ENCODE results near the gene KRT20. TPM values are rescaled to one million over a fixed set of nuclear protein-coding genes. Genes with fewer than 3 reads are reported as not detected.

Gene KRT20
- total RNA-seq, 4 donors from 2014 or later, result not detected

GRCh38 chr17:40854175-40854814, 30.7 kb downstream of the KRT20 start:
- Histone ChIP-seq H3K4me1 (peaks cover 0 to 31% (median 3%) of the 10 kb centered on the region in 4 donors), H3K36me3 (no peaks in the 10 kb centered on the region), H3K27ac (peak overlapping the region in 1 of 4 donors; percentile 56), H3K9me3 (no peaks in the 10 kb centered on the region), H3K27me3 (no peaks in the 10 kb centered on the region), H3K4me3 (no peak overlapping the region)
- 44 to 50% methylated on average over 6 of the region's 6 CpGs for WGBS, 2 donors
- TF ChIP-seq CTCF (IDR thresholded peaks at IDR 0.05), result no peak
- no peak for DNase-seq (ENCODE audit: low spot score in 2 of 2)

- TF ChIP-seq POLR2A (IDR thresholded peaks at IDR 0.05) (no peak), EP300 (IDR thresholded peaks at IDR 0.05) (no peak), CTCF (IDR thresholded peaks at IDR 0.05) (no peak)
- Histone ChIP-seq H3K27ac (no peak overlapping the region), H3K4me3 (no peak overlapping the region), H3K9me3 (no peaks in the 10 kb centered on the region), H3K36me3 (no peaks in the 10 kb centered on the region), H3K27me3 (no peaks in the 10 kb centered on the region), H3K4me1 (peaks cover 0 to 26% (median 3%) of the 10 kb centered on the region in 4 donors)
- WGBS, 2 donors, result 35 to 64% methylated on average over 1 of the region's 1 CpG
- DNase-seq (ENCODE audit: low spot score in 2 of 2), result no peak
These were observed 32.7 kb downstream of the KRT20 start for GRCh38 chr17:40852364-40852763.

- Histone ChIP-seq H3K27ac (no peak overlapping the region), H3K9me3 (no peaks in the 10 kb centered on the region), H3K27me3 (no peaks in the 10 kb centered on the region), H3K4me1 (peaks cover 0 to 18% (median 3%) of the 10 kb centered on the region in 4 donors), H3K36me3 (no peaks in the 10 kb centered on the region), H3K4me3 (no peak overlapping the region)
- no peak for DNase-seq (ENCODE audit: low spot score in 2 of 2)
- WGBS, 2 donors, result 87 to 93% methylated on average over 3 of the region's 3 CpGs
- TF ChIP-seq EP300 (IDR thresholded peaks at IDR 0.05) (no peak), POLR2A (IDR thresholded peaks at IDR 0.05) (no peak)
These were observed 34.6 kb downstream of the KRT20 start for GRCh38 chr17:40850293-40850972.

- WGBS, 2 donors, result 92 to 94% methylated on average over 4 of the region's 4 CpGs
These were observed 35.3 kb downstream of the KRT20 start for GRCh38 chr17:40849723-40850122.

GRCh38 chr17:40848583-40849235, 36.3 kb downstream of the KRT20 start:
- TF ChIP-seq CTCF (IDR thresholded peaks at IDR 0.05) (no peak), EP300 (IDR thresholded peaks at IDR 0.05) (no peak), POLR2A (IDR thresholded peaks at IDR 0.05) (no peak)
- Histone ChIP-seq H3K27me3 (no peaks in the 10 kb centered on the region), H3K4me1 (peaks cover 0 to 8% (median 0%) of the 10 kb centered on the region in 4 donors), H3K27ac (no peak overlapping the region), H3K4me3 (no peak overlapping the region), H3K9me3 (no peaks in the 10 kb centered on the region), H3K36me3 (no peaks in the 10 kb centered on the region)
- no peak for DNase-seq (ENCODE audit: low spot score in 2 of 2)
- WGBS, 2 donors, result 94 to 95% methylated on average over 1 of the region's 1 CpG

More at GRCh38 chr17:40849723-40850122, 35.3 kb downstream of the KRT20 start:
- H3K27me3 ChIP-seq, result no peaks in the 10 kb centered on the region
- no peak overlapping the region for H3K27ac ChIP-seq
- TF ChIP-seq EP300 (IDR thresholded peaks at IDR 0.05) (no peak), POLR2A (IDR thresholded peaks at IDR 0.05) (no peak), CTCF (IDR thresholded peaks at IDR 0.05) (no peak)
- no peak for DNase-seq (ENCODE audit: low spot score in 2 of 2)
- peaks cover 0 to 16% (median 3%) of the 10 kb centered on the region in 4 donors for H3K4me1 ChIP-seq
- no peaks in the 10 kb centered on the region for H3K9me3 ChIP-seq
- H3K4me3 ChIP-seq, result no peak overlapping the region
- no peaks in the 10 kb centered on the region for H3K36me3 ChIP-seq
